GM19455 (cell line): ENCODE measurements around the gene NSF.
"Not testable (repeated sequence)": the region's sequence is repeated elsewhere in the genome, so short reads cannot be mapped to it uniquely, and the experiment has no call there.

Experiments used
- ATAC-seq: cut with Tn5 transposase; IDR thresholded peaks from one replicate; pipeline ENCODE4 v1.9.1; 2021; ENCODE audit not compliant: unreplicated experiment

Gene NSF

DNA sequence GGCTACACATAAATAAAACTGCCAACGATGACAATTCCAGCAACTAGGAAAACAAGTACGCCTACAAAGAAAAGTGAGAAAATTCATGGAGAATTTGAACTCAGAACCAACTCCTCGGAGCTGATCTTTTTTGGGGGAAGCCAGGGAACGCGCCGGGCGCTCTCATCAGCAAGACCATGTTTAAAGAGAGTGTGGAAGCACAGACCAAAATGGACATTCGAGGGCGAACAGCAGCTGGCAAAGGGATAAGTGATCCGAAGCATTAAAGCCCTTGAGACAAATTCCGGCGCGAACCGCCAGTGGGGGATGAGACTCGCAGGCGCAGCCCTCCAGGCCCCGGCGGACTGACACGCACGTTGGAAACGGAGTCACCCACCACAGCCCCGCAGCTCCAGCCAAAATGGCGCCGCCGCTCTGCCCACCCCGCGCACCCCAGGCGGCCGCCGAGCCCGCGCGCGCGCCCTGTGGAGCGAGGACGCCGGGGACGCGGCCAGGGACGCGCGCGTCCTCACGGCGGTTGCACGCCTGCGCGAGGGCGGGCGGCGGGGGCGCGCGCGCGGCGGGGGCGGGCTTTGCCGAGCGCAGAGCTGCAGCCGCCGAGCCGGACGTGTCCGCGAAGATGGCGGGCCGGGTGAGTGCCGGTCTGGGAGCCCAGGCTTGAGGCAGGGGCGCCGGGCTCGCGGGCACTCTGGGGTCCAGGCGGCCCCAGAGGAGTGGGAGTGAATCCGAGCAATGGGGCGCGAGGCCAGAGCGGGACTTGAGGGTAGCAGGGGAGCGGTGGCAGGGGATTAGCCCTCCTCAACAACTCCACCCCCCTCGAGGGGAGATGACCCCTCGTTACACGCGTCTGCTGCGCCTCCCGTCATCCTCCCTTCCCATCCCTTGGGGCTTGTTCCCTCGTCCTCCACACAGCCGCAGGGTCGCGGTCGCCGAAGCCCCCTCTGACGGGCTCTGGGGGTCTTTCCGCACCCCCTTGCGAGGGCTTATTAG is at the start of gene NSF:
TSS of gene NSF (plus strand) at position 513 of the 990 bp plus-strand sequence. CDS start at position 620, 107 bp downstream.
- ATAC-seq = peak; percentile 69

DNA sequence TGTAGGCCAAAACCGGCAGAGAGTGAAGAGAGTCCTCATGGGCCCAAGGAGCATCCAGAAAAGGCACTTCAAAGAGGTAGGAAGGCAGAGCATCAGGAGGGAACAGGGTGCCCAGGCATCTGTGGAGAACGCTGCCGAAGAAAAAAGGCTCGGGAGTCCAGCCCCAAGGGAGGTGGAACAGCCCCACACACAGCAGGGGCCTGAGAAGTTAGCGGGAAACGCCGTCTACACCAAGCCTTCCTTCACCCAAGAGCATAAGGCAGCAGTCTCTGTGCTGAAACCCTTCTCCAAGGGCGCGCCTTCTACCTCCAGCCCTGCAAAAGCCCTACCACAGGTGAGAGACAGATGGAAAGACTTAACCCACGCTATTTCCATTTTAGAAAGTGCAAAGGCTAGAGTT is 41.9 kb upstream of the NSF start:
- not testable (repeated sequence) for ATAC-seq

DNA sequence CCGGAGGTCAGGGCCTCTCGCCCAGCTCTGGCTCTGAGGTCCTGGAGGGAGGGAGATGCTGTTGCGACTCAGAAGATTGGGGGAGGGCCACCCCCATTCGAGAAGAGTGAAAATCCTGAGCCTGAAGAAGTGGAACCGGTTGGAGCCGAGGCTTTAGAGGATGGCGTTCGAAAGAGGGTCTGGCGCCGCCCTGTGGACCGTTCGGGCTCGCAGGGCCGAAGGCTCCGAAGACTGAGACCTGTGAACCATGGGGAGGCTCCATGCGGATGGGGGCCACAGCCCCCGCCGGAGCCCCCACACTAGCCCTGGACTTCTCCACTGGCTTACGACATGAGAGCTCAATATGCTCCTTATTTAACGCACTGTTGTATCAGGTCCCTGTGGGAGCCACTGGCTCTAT is 31.3 kb upstream of the NSF start:
- ATAC-seq = not testable (repeated sequence)

DNA sequence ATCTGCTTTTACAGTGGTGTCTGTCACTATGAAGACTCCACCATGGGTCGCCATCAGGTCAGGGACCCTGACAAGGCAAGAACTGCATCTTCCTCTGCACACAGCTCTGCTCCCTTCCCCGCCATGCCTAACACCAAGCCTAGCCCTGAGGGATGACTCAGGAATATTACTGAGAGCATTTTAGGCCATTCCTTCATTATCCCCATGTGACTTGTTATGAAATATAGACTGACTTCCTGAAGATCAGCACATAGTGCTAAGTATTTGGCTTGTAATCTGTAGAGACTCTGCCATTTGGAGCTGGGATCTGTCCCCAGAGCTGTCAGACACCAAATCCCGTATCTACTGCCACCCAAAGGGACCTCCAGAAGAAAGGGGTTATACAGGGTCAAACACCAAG is 30.4 kb upstream of the NSF start:
- not testable (repeated sequence) for ATAC-seq

DNA sequence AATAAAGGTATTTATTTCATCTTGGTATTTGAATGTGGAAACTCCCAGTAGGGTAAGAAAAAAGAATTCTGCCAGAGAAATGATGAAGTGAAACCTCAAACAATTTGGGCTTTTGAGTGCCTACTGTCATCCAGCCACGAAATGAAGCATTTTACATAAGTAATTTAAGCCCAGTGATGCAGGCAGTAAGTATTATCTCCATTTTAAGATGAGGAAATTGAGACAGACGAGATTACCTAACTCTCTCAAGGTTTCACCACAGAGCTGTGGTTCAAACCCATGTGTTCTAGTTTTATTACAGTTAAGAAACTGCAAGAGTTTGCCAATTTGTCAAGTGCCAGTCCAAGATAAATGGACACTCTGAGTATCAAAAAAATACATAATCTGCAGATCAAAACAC is 24.2 kb upstream of the NSF start:
- not testable (repeated sequence) for ATAC-seq

DNA sequence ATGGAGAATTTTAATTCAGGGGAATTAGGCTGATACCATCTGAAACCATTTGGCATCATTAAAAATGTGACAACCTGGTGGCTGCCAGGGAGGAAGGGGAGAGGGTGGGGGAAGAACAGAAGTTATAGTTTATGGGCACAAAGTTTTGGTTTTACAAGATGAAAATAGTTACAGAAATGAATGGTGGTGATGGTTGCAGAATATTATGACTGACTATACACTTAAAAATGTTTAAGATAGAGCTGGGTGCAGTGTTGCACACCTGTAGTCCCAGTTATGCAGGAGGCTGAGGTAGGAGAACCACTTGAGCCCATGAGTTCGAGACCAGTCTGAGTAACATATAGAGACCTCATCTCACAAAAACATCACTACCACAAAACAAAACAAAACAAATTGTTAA is 23.5 kb upstream of the NSF start:
- not testable (repeated sequence) for ATAC-seq

DNA sequence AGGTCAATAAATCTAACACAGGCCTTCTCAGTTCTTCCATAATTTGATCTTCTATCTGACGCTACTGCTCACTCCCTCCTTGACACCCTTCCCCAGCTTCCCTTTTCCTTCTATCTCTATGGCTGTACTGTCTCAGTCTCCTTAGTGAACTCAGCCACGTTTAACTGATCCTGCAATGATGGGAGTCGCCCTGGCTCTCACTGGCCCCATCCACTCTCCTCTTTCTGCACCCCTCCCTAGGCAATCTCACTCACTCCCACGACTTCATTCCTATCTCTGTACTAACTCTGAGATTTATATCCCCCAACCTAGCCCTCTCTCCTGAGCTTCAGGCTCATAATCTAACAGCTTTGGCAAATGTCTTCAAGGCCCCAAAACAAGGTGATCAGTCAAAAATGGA is 18.7 kb upstream of the NSF start:
- ATAC-seq = not testable (repeated sequence)

DNA sequence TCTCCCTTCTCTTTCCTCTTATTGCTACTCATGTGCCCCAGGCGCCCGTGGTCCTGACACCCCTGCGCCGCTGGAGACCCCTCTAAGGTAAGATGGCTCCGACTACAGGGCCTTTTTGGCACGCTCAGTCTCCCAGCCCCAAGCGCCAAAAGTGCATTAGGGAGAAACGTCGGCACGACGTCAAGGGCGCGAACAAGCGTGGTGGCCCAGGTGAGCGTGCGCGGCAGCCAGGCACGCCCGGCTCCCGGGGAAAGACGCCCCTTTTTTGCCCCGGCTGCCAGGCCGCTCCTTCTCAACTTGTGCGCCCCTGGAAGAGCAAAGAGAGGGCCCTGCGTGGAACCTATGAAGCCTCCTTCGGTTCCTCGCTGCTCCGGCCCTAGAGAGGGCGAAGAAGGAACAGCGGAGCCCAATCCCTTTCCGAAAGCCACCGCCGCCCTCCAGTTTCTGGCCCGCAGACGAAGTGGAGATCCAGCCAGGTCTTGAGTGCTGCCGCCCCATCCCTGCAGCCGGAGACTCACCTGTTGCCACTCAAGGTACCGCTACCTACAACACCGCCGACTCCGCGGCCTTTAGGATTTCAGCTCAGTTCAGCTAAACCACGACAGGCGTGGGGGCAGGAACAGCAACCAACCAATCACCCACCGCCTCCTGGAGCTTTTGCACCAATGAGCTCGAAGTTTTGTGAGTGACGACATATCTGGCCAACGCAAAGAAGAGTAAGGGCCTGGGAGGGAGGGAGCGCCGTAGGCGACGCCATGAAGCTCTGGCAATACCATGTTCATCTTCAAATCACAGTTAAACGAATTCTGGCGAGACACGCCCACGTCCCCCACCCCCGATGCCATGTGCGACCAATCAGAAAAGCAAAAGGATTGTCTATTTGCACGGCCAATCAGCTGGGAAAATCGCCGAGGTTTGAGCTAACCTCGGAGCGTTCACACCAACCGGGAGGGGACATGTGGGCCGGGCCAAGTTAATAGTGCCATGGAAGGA is 11.1 kb upstream of the NSF start, which contains the start of gene ARL17A:
TSS of gene ARL17A (minus strand) at position 609 of the 993 bp plus-strand sequence. CDS start 3,369 bp downstream, outside the sequence.
- peak; percentile 91 for ATAC-seq

DNA sequence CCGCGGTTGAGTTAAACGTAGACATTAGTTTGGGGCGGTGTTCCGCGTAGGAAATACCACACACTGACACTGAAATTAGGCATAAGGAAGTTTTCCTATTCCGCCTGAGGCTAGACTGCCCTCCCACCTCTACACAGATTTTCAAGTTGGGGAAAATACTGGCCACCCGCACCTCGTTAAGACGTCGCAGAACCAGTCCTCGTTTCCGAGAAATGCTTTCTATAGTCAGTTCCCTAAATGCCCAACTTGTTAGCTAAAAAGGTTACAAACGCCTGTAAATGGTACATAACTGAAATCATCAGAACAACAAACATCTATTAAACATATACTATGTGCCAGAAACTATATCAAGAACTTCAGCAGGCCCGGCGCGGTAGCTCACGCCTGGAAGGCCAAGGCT is 10.4 kb upstream of the NSF start:
- not testable (repeated sequence) for ATAC-seq

DNA sequence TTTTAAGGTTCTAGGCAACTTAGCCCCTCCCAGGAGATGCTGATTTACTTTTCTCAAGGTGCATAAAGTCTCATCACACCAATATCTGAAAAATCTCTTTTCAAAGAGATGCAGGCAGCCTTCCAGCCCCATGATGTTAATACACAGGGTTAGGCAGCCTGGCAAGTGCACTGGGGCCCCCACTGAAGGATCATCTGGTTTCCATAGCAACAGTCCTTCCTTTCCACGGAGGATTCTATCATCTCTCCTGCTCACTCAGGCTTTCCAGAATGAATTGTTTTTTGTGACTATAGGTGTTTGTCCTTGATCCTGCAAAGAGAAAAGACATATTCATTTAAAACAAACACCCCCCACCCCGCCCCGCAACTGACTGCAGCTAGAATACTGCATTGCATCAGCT is 5.0 kb upstream of the NSF start:
- not testable (repeated sequence) for ATAC-seq

DNA sequence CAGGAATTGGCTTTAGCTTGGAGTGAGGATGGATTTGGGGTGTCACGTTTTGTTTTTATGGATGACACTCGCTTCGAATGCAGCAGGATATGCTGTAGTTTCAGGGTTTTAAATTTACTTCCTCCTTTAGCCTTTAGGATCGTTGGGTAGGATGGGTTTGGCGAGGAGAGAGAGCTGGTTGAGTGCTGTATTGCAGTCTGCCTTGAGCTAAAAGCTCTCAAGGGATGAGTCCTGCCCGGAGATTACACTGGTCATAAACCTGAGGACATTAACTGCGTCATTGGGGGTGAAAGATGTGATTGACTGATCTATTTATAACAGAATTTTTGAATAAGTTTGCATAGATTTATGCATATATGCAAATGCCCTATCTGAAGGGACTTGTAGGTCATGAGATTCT is 863 bp downstream of the NSF start:
- ATAC-seq = not testable (repeated sequence)

DNA sequence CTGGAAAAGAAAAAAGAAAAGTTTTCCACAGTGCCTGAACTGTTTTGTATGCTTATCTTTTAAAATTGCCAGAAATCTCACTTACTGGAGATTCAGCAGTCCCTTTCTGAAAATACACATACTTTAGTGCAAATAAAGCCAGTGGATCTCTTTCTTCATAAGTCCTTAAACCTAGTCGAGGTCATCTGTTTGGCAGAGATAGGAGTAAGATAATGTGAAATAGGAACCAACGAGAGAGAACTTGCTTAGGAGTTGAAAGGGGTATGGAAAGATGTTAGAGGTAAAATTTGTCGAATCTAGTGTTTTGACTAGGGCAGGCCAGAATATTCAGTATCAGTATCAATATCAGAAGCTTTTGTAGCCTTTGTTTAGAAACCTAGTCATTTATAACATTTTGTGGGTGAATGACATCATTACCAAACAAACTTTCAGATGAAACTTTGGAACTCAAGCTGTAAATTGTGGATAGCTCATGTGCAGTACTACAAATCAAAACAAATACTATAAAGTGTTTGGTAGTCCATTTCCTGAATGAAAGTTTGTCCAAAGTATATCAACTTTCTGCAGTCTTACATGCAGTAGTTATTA is 8.0 kb downstream of the NSF start:
- ATAC-seq = not testable (repeated sequence)

DNA sequence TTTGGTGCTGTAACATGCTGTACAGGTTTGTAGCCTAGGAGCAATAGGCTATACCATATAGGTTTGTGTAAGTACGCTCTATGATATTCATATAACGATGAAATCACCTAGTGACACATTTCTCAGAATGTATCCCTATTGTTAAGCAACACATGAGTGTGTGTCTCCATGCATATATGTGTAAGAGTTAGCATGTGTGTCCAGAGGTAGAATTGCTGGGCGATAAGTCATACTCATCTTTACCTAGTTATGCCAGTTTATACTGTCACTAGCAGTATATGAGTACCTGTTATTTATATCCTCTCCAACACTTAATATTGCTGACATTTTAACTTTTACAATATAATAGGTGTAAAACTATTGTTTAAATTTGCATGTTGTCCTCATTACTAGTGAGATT is 10.3 kb downstream of the NSF start:
- not testable (repeated sequence) for ATAC-seq

DNA sequence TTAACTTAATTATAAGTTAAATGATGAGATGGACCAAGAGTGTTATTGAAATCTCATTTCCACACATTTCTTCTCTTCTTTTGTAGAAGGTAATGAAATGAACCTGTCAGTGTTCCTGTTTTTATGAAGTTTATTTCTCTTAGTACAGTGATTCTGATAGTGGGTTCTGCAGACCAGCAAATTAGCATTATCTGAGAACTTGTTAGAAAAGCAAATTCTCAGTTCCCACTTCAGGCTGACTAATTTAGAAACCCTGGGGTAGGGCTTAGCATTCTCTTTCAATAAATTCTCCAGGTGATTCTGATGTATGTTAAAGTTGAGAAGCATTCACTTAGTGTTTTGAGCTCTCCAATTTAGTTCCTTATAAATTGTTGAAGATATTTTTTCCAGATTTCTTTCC is 12.7 kb downstream of the NSF start:
- ATAC-seq = peak; percentile 68

DNA sequence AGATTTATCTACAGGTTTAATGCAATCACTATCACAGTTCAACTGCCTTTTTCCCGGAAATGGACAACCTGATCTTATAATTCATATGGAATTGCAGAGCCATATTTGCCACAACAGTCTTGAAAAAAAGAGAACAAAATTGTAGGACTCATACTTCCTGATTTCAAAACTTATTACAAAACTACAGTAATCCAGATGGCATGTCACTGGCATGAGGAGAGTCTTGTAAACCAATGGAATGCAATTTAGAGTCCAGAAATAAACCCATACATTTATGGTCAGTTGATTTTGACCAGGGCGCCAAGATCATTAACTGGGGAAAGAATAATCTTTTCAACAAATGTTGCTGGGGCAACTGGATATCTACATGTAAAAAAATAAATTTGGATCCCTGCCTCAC is 20.8 kb downstream of the NSF start:
- ATAC-seq = not testable (repeated sequence)

DNA sequence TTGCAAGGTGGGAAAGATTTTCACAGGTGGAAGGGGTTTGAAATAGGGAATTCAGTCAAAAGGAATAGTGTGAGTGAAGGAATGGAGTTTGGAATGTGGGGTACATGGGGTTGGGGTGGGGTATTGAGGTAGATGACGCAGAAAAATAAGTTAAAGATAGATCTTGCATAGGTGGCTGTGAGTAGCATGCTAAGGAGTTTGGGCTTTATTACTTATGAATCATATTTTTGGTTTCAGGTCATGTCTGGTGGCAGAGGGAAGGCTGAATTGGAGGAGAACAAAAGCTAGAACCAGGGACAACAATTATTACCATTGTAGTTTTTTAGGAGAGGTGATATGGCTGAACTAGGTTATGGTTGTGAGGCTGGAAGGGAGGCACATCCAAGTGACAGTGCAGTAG is 23.4 kb downstream of the NSF start:
- not testable (repeated sequence) for ATAC-seq

DNA sequence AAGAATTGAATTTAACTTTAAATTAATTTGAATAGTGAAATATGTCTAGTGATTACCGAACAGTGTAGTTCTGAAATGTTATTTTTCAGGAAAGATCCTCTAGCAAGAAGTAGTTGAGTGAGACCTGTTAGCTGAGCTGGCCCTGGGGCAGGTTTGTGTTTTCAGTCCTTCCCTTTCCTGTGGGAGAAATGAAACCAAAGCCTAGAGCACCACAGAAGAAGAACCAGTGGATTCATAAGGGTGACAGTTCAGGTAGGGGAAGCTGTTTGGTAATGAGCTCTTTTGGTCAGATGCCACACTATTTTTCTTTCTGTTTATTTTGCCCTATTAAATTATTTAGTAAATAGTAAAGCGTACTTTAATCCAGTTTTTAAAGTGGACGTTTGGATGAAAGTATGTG is 26.7 kb downstream of the NSF start:
- ATAC-seq = not testable (repeated sequence)

DNA sequence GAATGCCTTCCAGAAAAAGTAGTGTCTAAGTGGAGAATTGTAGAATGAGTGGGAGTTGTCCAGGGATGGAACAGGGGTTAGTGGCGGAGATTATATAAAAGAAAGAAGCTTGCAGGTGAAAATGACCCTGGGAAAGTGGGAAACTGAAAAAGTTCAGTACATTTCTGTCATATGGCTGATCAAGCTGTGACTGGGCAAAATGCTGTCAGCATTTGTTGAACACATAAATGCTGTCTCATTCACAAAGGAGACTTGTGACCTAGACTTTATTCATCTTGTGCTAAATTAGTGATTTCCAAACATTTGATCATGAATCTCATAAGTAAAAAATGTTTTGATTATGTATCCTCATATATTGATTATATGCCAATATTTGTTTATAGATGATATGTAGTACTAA is 28.5 kb downstream of the NSF start:
- not testable (repeated sequence) for ATAC-seq

DNA sequence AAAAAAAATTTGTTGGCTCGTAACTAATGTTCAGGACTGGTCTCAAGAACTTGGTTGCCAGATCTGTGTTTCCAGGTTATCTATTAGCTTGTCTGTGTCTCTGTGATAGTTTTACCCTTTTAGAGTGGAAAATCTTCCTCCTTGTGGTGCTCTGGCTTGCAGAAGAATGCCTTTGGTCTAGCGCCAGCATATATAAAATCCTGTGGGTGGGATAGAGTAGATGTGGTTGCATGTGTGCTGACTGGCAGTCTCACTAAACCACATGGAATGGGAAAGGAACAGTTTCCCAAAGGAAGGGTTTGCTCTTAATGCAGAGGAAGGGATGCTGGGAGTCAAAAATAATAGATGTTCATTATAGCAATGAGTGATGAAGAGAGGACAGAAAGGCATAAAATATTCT is 33.3 kb downstream of the NSF start:
- not testable (repeated sequence) for ATAC-seq

DNA sequence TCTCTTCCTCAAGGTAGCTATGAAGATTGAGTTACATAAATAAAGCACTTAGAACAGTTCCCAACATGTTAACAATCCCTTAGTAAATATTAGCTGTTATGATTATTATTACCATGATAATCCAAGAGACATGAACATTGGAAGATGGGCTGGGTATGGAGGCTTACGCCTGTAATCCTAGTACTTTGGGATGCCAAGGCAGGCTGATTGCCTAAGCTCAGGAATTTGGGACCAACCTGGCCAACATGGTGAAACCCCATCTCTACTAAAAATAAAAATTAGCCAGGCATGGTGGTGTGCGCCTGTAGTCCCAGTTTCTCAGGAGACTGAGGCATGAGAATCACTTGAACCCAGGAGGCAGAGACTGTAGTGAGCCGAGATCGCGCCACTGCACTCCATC is 34.3 kb downstream of the NSF start:
- ATAC-seq = not testable (repeated sequence)

DNA sequence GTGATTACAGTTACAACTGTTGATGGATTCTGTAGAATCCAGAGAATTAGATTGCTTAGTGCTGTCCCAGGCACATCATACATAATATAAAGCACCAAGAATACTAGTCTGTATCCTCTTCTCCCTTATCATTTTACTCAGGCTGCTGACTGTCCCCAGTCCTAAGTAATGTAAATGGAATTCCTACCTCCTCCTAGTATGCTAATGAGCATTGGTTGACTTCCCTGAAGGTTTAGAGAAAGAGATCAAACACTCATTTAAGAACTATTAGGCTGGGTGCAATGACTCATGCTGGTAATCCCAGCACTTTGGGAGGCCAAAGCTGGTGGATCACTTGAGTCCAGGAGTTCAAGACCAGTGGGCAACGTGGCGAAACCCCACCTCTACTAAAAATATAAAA is 37.0 kb downstream of the NSF start:
- not testable (repeated sequence) for ATAC-seq
